OCI-M1 (cell line): ENCODE measurements around the gene HIVEP2.

Source experiments
- DNase-seq: peaks from one replicate; lab custom pipeline; 2025; lab: John Stamatoyannopoulos, UW

Gene HIVEP2

GRCh38 chr6:142839686-142840040 is 105.3 kb downstream of the HIVEP2 start:
- DNase-seq: no peak

GRCh38 chr6:142838821-142839685 is 105.9 kb downstream of the HIVEP2 start:
- peak; percentile 20 for DNase-seq

GRCh38 chr6:142835787-142836535 is 109.0 kb downstream of the HIVEP2 start:
- no peak for DNase-seq

- no peak for DNase-seq
These were observed 110.1 kb downstream of the HIVEP2 start for GRCh38 chr6:142834853-142835252.

GRCh38 chr6:142833798-142834197 is 111.2 kb downstream of the HIVEP2 start:
- no peak for DNase-seq

GRCh38 chr6:142833054-142833453 is 111.9 kb downstream of the HIVEP2 start:
- no peak for DNase-seq

GRCh38 chr6:142830807-142831206 is 114.2 kb downstream of the HIVEP2 start:
- DNase-seq: no peak

GRCh38 chr6:142830116-142830710 is 114.8 kb downstream of the HIVEP2 start:
- DNase-seq: no peak

GRCh38 chr6:142829556-142829955 is 115.4 kb downstream of the HIVEP2 start:
- DNase-seq: no peak

- DNase-seq: no peak
These were observed 117.0 kb downstream of the HIVEP2 start for GRCh38 chr6:142827991-142828390.

GRCh38 chr6:142827369-142827768 is 117.6 kb downstream of the HIVEP2 start:
- no peak for DNase-seq

- no peak for DNase-seq
These were observed 119.2 kb downstream of the HIVEP2 start for GRCh38 chr6:142825760-142826159.

- DNase-seq: no peak
These were observed 120.5 kb downstream of the HIVEP2 start for GRCh38 chr6:142824426-142824825.

GRCh38 chr6:142823256-142823902 is 121.6 kb downstream of the HIVEP2 start:
- DNase-seq: no peak

GRCh38 chr6:142822842-142823241 is 122.1 kb downstream of the HIVEP2 start:
- peak; percentile 77 for DNase-seq

GRCh38 chr6:142822383-142822782 is 122.6 kb downstream of the HIVEP2 start:
- DNase-seq: no peak

GRCh38 chr6:142821860-142822259 is 123.1 kb downstream of the HIVEP2 start:
- DNase-seq: no peak

- DNase-seq: no peak
These were observed 123.7 kb downstream of the HIVEP2 start for GRCh38 chr6:142821164-142821716.

- no peak for DNase-seq
These were observed 124.5 kb downstream of the HIVEP2 start for GRCh38 chr6:142820338-142821051.

GRCh38 chr6:142819603-142820337 is 125.2 kb downstream of the HIVEP2 start:
- peak; percentile 86 for DNase-seq

GRCh38 chr6:142816486-142816885 is 128.5 kb downstream of the HIVEP2 start:
- no peak for DNase-seq
